PC-9 (cell line): ENCODE data around the gene ARID3B. TPM values are rescaled to one million over a fixed set of nuclear protein-coding genes. Genes with fewer than 3 reads are reported as not detected.

Source experiments
- BruUV-seq: library from RNA; stranded (reverse); fragments of 400-500 nt; replicated peaks from 2 replicates; lab custom pipeline; 2021; lab: Mats Ljungman, UMichigan
- CTCF ChIA-PET: fragments of 300-600 bp; sonication (Branson Sonifier 250); formaldehyde crosslinking; loops from one replicate; lab custom pipeline; 2022; ENCODE audit warnings: antibody characterized with exemption; lab: Charles Lee
- POLR2A ChIA-PET: fragments of 300-600 bp; sonication (Branson Sonifier 250); formaldehyde crosslinking; loops from one replicate; lab custom pipeline; 2022; ENCODE audit warnings: antibody characterized with exemption; ENCODE audit not compliant: unreplicated experiment; lab: Charles Lee
- DNase-seq, 2 experiments: peaks; one replicate each; pipeline versions ENCODE4 v3.0.0 to v3.0.0-alpha.2; 2015 to 2022; ENCODE audit warnings: mixed read lengths in 1 of 2
- H2AFZ ChIP-seq: fragments of 200-600 bp; sonication (generic); 2 replicates; pipeline ENCODE4 v1.8.1; 2017; ENCODE audit warnings: antibody characterized with exemption
- H3F3A ChIP-seq: fragments of 200-600 bp; sonication (generic); 2 replicates; pipeline ENCODE4 v1.8.1; 2017; ENCODE audit warnings: antibody characterized with exemption, mild to moderate bottlenecking, low read depth; ENCODE audit not compliant: insufficient read depth
- H3K27ac ChIP-seq: fragments of 200-600 bp; sonication (generic); 2 replicates; pipeline ENCODE4 v1.6.1; 2016; ENCODE audit warnings: mixed run types
- H3K27me3 ChIP-seq: fragments of 200-600 bp; sonication (generic); 2 replicates; pipeline ENCODE4 v1.6.1; 2016; ENCODE audit warnings: low read depth, mixed run types; ENCODE audit not compliant: insufficient read depth
- H3K36me3 ChIP-seq: fragments of 200-600 bp; sonication (generic); 2 replicates; pipeline ENCODE4 v1.6.1; 2016; ENCODE audit warnings: low read depth, mixed run types
- H3K4me1 ChIP-seq: fragments of 200-600 bp; sonication (generic); replicated peaks from 2 replicates; pipeline ENCODE4 v1.6.1; 2016; ENCODE audit warnings: mixed run types; ENCODE audit not compliant: insufficient read depth
- H3K4me2 ChIP-seq: fragments of 200-600 bp; sonication (generic); 2 replicates; pipeline ENCODE4 v1.6.1; 2017; ENCODE audit warnings: mixed run types
- H3K4me3 ChIP-seq: fragments of 200-600 bp; sonication (generic); 2 replicates; pipeline ENCODE4 v1.6.1; 2016; ENCODE audit warnings: mixed run types
- H3K79me2 ChIP-seq: fragments of 200-600 bp; sonication (generic); 2 replicates; pipeline ENCODE4 v1.6.1; 2017; ENCODE audit warnings: low read depth, mixed run types
- H3K9me2 ChIP-seq: fragments of 200-600 bp; sonication (generic); 2 replicates; pipeline ENCODE4 v1.8.1; 2017; ENCODE audit warnings: mild to moderate bottlenecking; ENCODE audit not compliant: insufficient read depth
- H3K9me3 ChIP-seq: fragments of 200-600 bp; sonication (generic); 2 replicates; pipeline ENCODE4 v1.8.1; 2016; ENCODE audit warnings: low read depth; ENCODE audit not compliant: insufficient read depth
- H4K20me1 ChIP-seq: fragments of 200-600 bp; sonication (generic); 2 replicates; pipeline ENCODE4 v1.8.1; 2017; ENCODE audit not compliant: insufficient read depth
- CTCF ChIP-seq: fragments of 200-600 bp; sonication (generic); conservative IDR thresholded peaks from 2 replicates; pipeline ENCODE4 v1.6.1; 2017; ENCODE audit warnings: mixed run types, antibody characterized with exemption, mild to moderate bottlenecking, moderate library complexity
- EZH2 ChIP-seq: fragments of 200-600 bp; sonication (generic); IDR thresholded peaks from 2 replicates; pipeline ENCODE4 v1.8.0; 2017; ENCODE audit warnings: antibody characterized with exemption, low read depth
- intact Hi-C: fragments of 100-400 bp; cut with micrococcal nuclease; formaldehyde crosslinking; loops from one replicate; pipeline ENCODE4 v1.10.0; 2022; ENCODE audit not compliant: unreplicated experiment
- total RNA-seq: library from RNA; stranded (reverse); gene quantifications from 2 replicates; pipeline ENCODE4 v1.2.3, GENCODE V29; 2021

The ARID3B gene
- total RNA-seq, 1 experiment from 2014 or later, result 9.6 TPM

- intact Hi-C loops, result no loop called here
- no peak overlapping the region for H3K4me3 ChIP-seq
- H3K79me2 ChIP-seq, result no peaks in the 10 kb centered on the region
- peaks cover 6% of the 10 kb centered on the region; the same call in 1 of the 2 replicates for H3F3A ChIP-seq
- H3K9me2 ChIP-seq, result no peaks in the 10 kb centered on the region
- POLR2A ChIA-PET, result no interaction called here
- TF ChIP-seq CTCF (no peak), EZH2 (no peak)
- H3K27ac ChIP-seq, result peak overlapping the region; percentile 41
- CTCF ChIA-PET, result interaction anchor here (0.5 to 0.6 kb wide), 2 partner anchors 104 to 1123 kb away, joined by 4 read pairs; no protein-coding TSS in a partner anchor
- H4K20me1 ChIP-seq, result no peaks in the 10 kb centered on the region
- DNase-seq, result peak in 1 of 2 experiments; percentile 80
- BruUV-seq, result no TSS peak
- H3K9me3 ChIP-seq, result no peaks in the 10 kb centered on the region
- H2AFZ ChIP-seq, result no peak overlapping the region
- H3K36me3 ChIP-seq, result no peaks in the 10 kb centered on the region
- 0 out of 2 replicates have a peak overlapping the region, but pooled peaks have one; percentile 10 for H3K4me2 ChIP-seq
- peaks cover 26% of the 10 kb centered on the region for H3K4me1 ChIP-seq
- H3K27me3 ChIP-seq, result no peaks in the 10 kb centered on the region
These were observed 17.0 kb upstream of the ARID3B start for GRCh38 chr15:74523982-74524381.

GRCh38 chr15:74525309-74525708 lies 15.7 kb upstream of the ARID3B start:
- intact Hi-C loops, result no loop called here
- H3K4me1 ChIP-seq, result peaks cover 39% of the 10 kb centered on the region
- ChIA-PET CTCF (interaction anchor here (0.6 kb wide), 1 partner anchor 63 kb away, joined by 4 read pairs; no protein-coding TSS in a partner anchor), POLR2A (interaction anchor here (0.7 kb wide), 1 partner anchor 498 kb away, joined by 5 read pairs; the partner anchor contains the start of gene PPCDC)
- no peaks in the 10 kb centered on the region for H3K9me2 ChIP-seq
- peaks cover 16% of the 10 kb centered on the region for H3F3A ChIP-seq
- H3K4me3 ChIP-seq, result no peak overlapping the region
- H3K27me3 ChIP-seq, result no peaks in the 10 kb centered on the region
- H2AFZ ChIP-seq, result no peak overlapping the region
- H3K79me2 ChIP-seq, result no peaks in the 10 kb centered on the region
- no peaks in the 10 kb centered on the region for H3K36me3 ChIP-seq
- peak overlapping the region; percentile 69 for H3K27ac ChIP-seq
- H4K20me1 ChIP-seq, result no peaks in the 10 kb centered on the region
- DNase-seq, result no peak
- no peaks in the 10 kb centered on the region for H3K9me3 ChIP-seq
- peak overlapping the region; percentile 42; the same call in 1 of the 2 replicates for H3K4me2 ChIP-seq
- BruUV-seq, result TSS peak; percentile 74
- TF ChIP-seq CTCF, result no peak
- no peak for TF ChIP-seq EZH2

GRCh38 chr15:74525945-74526344 lies 15.1 kb upstream of the ARID3B start:
- no TSS peak for BruUV-seq
- CTCF ChIA-PET, result interaction anchor here (0.6 kb wide), 1 partner anchor 62 kb away, joined by 4 read pairs; no protein-coding TSS in a partner anchor

More at GRCh38 chr15:74525945-74526344, 15.1 kb upstream of the ARID3B start:
- Histone ChIP-seq H3K27ac (peak overlapping the region; percentile 69), H4K20me1 (no peaks in the 10 kb centered on the region), H3K9me3 (no peaks in the 10 kb centered on the region), H3K4me2 (peak overlapping the region; percentile 42), H3F3A (peaks cover 22% of the 10 kb centered on the region), H3K4me1 (peaks cover 45% of the 10 kb centered on the region), H3K4me3 (no peak overlapping the region), H3K79me2 (no peaks in the 10 kb centered on the region), H3K36me3 (no peaks in the 10 kb centered on the region), H3K27me3 (no peaks in the 10 kb centered on the region), H3K9me2 (no peaks in the 10 kb centered on the region), H2AFZ (no peak overlapping the region)
- peak; percentile 42 to 92 for DNase-seq
- intact Hi-C loops, result no loop called here
- TF ChIP-seq EZH2 (no peak), CTCF (no peak)
- POLR2A ChIA-PET, result interaction anchor here (0.7 kb wide), 1 partner anchor 497 kb away, joined by 5 read pairs; the partner anchor contains the start of gene PPCDC
